Activated CD8-positive, alpha-beta T cell treated with anti-CD3 and anti-CD28 coated beads, Interleukin-2, amount 10 ng/mL, durations not matched to agents 7 days and 5 days (primary cell): Measurements from ENCODE around the gene GYS1. TPM values are rescaled to one million over a fixed set of nuclear protein-coding genes. Genes with fewer than 3 reads are reported as not detected.

Experiments
- ATAC-seq: fragments of 150-1000 bp; cut with Tn5 transposase; one replicate; pipeline ENCODE4 v1.10.0; 2021; ENCODE audit warnings: moderate library complexity
- CTCF ChIA-PET: fragments of 350-600 bp; sonication (Branson Sonifier 250); formaldehyde crosslinking; loops from one replicate; lab custom pipeline; 2021; ENCODE audit warnings: antibody characterized with exemption; lab: Charles Lee
- POLR2A ChIA-PET: fragments of 350-600 bp; sonication (Branson Sonifier 250); formaldehyde crosslinking; loops from one replicate; lab custom pipeline; 2021; ENCODE audit warnings: antibody characterized with exemption; lab: Charles Lee
- DNase-seq: peaks from one replicate; pipeline ENCODE4 v3.0.0-alpha.2; 2020
- H3K27ac Mint-ChIP-seq: one replicate; pipeline ENCODE4 v1.8.0; 2021; ENCODE audit warnings: mild to moderate bottlenecking, mixed read lengths
- H3K27me3 Mint-ChIP-seq: one replicate; pipeline ENCODE4 v1.8.0; 2021; ENCODE audit warnings: low read depth, mixed read lengths
- H3K36me3 Mint-ChIP-seq: one replicate; pipeline ENCODE4 v1.8.0; 2021; ENCODE audit warnings: low read depth, mixed read lengths
- H3K4me1 Mint-ChIP-seq: one replicate; pipeline ENCODE4 v1.8.0; 2021; ENCODE audit warnings: low read depth, mixed read lengths
- H3K4me3 Mint-ChIP-seq: one replicate; pipeline ENCODE4 v1.8.0; 2021; ENCODE audit warnings: mild to moderate bottlenecking, mixed read lengths
- H3K9me3 Mint-ChIP-seq: one replicate; pipeline ENCODE4 v1.8.0; 2022; ENCODE audit warnings: mixed read lengths; ENCODE audit not compliant: insufficient read depth
- total RNA-seq, 2 experiments: library from RNA; stranded (reverse); gene quantifications; one replicate each; pipeline ENCODE4 v1.2.3, GENCODE V29; 2021

The GYS1 gene
- total RNA-seq, 2 experiments from 2014 or later = 54.7 to 57.9 TPM

- CTCF ChIA-PET = interaction anchor here (0.9 to 1.9 kb wide), 3 partner anchors 13 to 111 kb away, joined by 3 to 13 read pairs (median 11); no protein-coding TSS in a partner anchor
- POLR2A ChIA-PET = interaction anchor here (0.5 kb wide), 1 partner anchor 22 kb away, joined by 4 read pairs; no protein-coding TSS in a partner anchor
- ATAC-seq (no peak), DNase-seq (no peak)
- H3K27me3 Mint-ChIP-seq = no peaks in the 10 kb centered on the region
- H3K4me1 Mint-ChIP-seq = peaks cover 15% of the 10 kb centered on the region
- H3K9me3 Mint-ChIP-seq = no peaks in the 10 kb centered on the region
- no peak overlapping the region for H3K4me3 Mint-ChIP-seq
- H3K36me3 Mint-ChIP-seq = peaks cover 46% of the 10 kb centered on the region
- no peak overlapping the region for H3K27ac Mint-ChIP-seq
Observed at GRCh38 chr19:48986211-48986610, 6.9 kb downstream of the GYS1 start.

GRCh38 chr19:48985711-48986110 lies 7.4 kb downstream of the GYS1 start:
- Mint-ChIP-seq H3K4me3 (no peak overlapping the region), H3K36me3 (peaks cover 42% of the 10 kb centered on the region), H3K9me3 (no peaks in the 10 kb centered on the region), H3K27ac (no peak overlapping the region), H3K27me3 (no peaks in the 10 kb centered on the region), H3K4me1 (peaks cover 10% of the 10 kb centered on the region)
- ChIA-PET POLR2A (no interaction called here), CTCF (no interaction called here)
- DNase-seq = no peak
- ATAC-seq = no peak

DNA sequence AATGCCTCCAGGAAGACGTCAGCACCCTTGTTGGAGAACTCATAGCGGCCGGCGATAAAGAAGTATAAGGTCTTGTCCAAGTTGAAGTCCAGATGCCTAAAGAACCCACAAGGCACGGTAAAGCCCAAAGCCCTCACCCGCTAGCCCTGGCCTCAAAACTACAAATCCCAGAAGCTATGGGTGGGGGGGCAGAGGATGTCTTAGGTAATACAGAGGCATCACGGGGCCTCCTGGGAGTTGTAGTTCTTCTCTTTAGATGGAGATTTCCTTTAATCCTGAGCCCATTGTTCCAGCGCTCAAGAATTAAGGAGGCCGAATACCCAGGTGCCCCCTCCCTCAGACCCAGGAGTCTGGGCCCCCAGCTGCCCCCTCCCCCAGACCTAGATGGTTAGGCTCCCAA lies 10.8 kb downstream of the GYS1 start:
- H3K9me3 Mint-ChIP-seq = no peaks in the 10 kb centered on the region
- POLR2A ChIA-PET = interaction anchor here (1.5 kb wide), 1 partner anchor 11 kb away, joined by 8 read pairs; the partner anchor contains the start of genes GYS1 and RUVBL2

GRCh38 chr19:48977061-48977460 lies 16.0 kb downstream of the GYS1 start:
- DNase-seq (no peak), ATAC-seq (no peak)
- Mint-ChIP-seq H3K4me3 (no peak overlapping the region), H3K27ac (no peak overlapping the region), H3K9me3 (no peaks in the 10 kb centered on the region), H3K27me3 (no peaks in the 10 kb centered on the region), H3K36me3 (peaks cover 41% of the 10 kb centered on the region), H3K4me1 (peaks cover 15% of the 10 kb centered on the region)
- POLR2A ChIA-PET = interaction anchor here (0.6 to 1.6 kb wide), 6 partner anchors 11 to 178 kb away, joined by 3 to 6 read pairs (median 4); partner anchors contain the start of genes FTL, GYS1, PPP1R15A and RUVBL2
- CTCF ChIA-PET = interaction anchor here (1.2 to 8.4 kb wide), 4 partner anchors 16 to 200 kb away, joined by 3 to 96 read pairs (median 4); partner anchors contain the start of genes GYS1, NUCB1 and RUVBL2

More for the DNA sequence above, 10.8 kb downstream of the GYS1 start:
- no peak overlapping the region for H3K27ac Mint-ChIP-seq
- no peak for ATAC-seq
- DNase-seq = no peak
- peaks cover 41% of the 10 kb centered on the region for H3K36me3 Mint-ChIP-seq
- H3K4me3 Mint-ChIP-seq = no peak overlapping the region
- CTCF ChIA-PET = interaction anchor here (1.6 to 3.5 kb wide), 2 partner anchors 11 to 15 kb away, joined by 5 to 51 read pairs; partner anchors contain the start of genes GYS1 and RUVBL2
- H3K27me3 Mint-ChIP-seq = no peaks in the 10 kb centered on the region
- H3K4me1 Mint-ChIP-seq = peaks cover 8% of the 10 kb centered on the region

- Mint-ChIP-seq H3K27ac (no peak overlapping the region), H3K9me3 (no peaks in the 10 kb centered on the region), H3K27me3 (no peaks in the 10 kb centered on the region), H3K4me3 (no peak overlapping the region), H3K4me1 (peaks cover 15% of the 10 kb centered on the region), H3K36me3 (peaks cover 34% of the 10 kb centered on the region)
- CTCF ChIA-PET = interaction anchor here (1.0 to 8.4 kb wide), 7 partner anchors 17 to 199 kb away, joined by 3 to 96 read pairs (median 4); partner anchors contain the start of genes GYS1, NUCB1 and RUVBL2
- POLR2A ChIA-PET = interaction anchor here (0.6 to 1.6 kb wide), 5 partner anchors 11 to 177 kb away, joined by 3 to 6 read pairs (median 4); partner anchors contain the start of genes FTL, GYS1, PPP1R15A and RUVBL2
- DNase-seq (peak; percentile 64), ATAC-seq (peak; percentile 54)
Observed at GRCh38 chr19:48975947-48976847, 16.9 kb downstream of the GYS1 start.

GRCh38 chr19:48970923-48971395 lies 22.1 kb downstream of the GYS1 start:
- H3K4me1 Mint-ChIP-seq = peaks cover 31% of the 10 kb centered on the region
- H3K27me3 Mint-ChIP-seq = no peaks in the 10 kb centered on the region
- POLR2A ChIA-PET = interaction anchor here (0.8 to 1.2 kb wide), 6 partner anchors 9 to 134 kb away, joined by 3 to 4 read pairs (median 3); partner anchors contain the start of gene GYS1
- H3K4me3 Mint-ChIP-seq = no peak overlapping the region
- H3K9me3 Mint-ChIP-seq = no peaks in the 10 kb centered on the region
- CTCF ChIA-PET = interaction anchor here (0.6 to 3.4 kb wide), 41 partner anchors 9 to 325 kb away, joined by 3 to 39 read pairs (median 4); partner anchors contain the start of genes BAX, CA11, DHDH and GYS1
- H3K27ac Mint-ChIP-seq = no peak overlapping the region
- ATAC-seq = peak; percentile 68
- H3K36me3 Mint-ChIP-seq = peaks cover 46% of the 10 kb centered on the region
- peak; percentile 89 for DNase-seq

GRCh38 chr19:48970139-48970766 lies 22.9 kb downstream of the GYS1 start:
- DNase-seq = no peak
- H3K27ac Mint-ChIP-seq = no peak overlapping the region
- ChIA-PET POLR2A (interaction anchor here (0.8 to 1.2 kb wide), 7 partner anchors 8 to 171 kb away, joined by 3 to 4 read pairs (median 3); partner anchors contain the start of gene GYS1), CTCF (interaction anchor here (0.6 to 3.4 kb wide), 42 partner anchors 8 to 325 kb away, joined by 3 to 39 read pairs (median 4); partner anchors contain the start of genes BAX, CA11, DHDH and GYS1)
- no peaks in the 10 kb centered on the region for H3K27me3 Mint-ChIP-seq
- no peak overlapping the region for H3K4me3 Mint-ChIP-seq
- H3K4me1 Mint-ChIP-seq = peaks cover 36% of the 10 kb centered on the region
- no peak for ATAC-seq
- H3K36me3 Mint-ChIP-seq = peaks cover 52% of the 10 kb centered on the region
- H3K9me3 Mint-ChIP-seq = no peaks in the 10 kb centered on the region

DNA sequence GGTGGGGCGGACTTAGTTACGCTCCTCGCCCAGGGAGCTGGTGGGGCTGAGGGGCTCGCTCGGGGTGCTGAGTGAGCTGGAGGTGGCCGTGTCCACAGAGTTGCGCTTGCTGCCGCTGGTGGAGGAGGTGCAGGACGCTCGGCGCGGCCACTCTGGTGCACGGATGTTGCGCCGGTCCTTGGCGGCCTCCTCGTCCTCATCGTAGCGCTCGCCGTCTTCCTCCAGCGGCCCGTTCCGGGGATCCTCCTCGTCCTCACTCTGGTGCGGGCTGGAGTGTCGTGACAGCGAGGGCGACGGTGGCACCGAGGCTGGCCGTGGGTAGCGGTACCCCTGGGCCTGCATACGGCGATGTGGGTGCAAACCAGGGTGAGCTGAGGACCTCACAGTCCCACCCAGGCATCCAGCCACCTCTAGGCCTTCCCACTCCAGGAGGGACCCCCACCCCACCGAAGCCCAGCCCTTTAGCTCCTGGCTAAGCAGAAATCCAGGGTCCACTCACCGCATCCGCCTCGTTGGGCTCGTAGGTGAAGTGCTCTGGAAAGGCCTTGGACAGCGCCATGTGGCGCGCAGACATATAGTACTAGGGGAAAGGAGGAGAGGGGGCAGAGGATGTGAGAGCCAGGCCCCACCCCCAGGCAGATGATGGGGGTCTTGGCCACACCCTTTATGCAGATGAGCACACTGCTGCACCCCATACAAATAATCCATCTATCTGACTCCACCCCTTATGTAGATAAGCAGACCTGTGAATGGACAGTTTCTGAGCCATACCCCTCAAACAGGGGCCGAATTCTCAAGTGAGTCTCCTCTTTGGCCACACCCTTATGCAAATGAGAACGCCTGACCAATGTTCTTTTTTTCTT lies 23.6 kb downstream of the GYS1 start:
- DNase-seq (no peak), ATAC-seq (no peak)
- Mint-ChIP-seq H3K36me3 (peaks cover 52% of the 10 kb centered on the region), H3K4me1 (peaks cover 41% of the 10 kb centered on the region), H3K27me3 (no peaks in the 10 kb centered on the region), H3K27ac (no peak overlapping the region), H3K4me3 (no peak overlapping the region), H3K9me3 (no peaks in the 10 kb centered on the region)
- POLR2A ChIA-PET = interaction anchor here (0.7 to 1.2 kb wide), 4 partner anchors 69 to 171 kb away, joined by 3 read pairs; partner anchors contain the start of gene NUCB1
- CTCF ChIA-PET = interaction anchor here (0.6 to 3.4 kb wide), 14 partner anchors 10 to 187 kb away, joined by 3 to 39 read pairs (median 15); partner anchors contain the start of genes BAX, DHDH, GYS1 and NUCB1

DNA sequence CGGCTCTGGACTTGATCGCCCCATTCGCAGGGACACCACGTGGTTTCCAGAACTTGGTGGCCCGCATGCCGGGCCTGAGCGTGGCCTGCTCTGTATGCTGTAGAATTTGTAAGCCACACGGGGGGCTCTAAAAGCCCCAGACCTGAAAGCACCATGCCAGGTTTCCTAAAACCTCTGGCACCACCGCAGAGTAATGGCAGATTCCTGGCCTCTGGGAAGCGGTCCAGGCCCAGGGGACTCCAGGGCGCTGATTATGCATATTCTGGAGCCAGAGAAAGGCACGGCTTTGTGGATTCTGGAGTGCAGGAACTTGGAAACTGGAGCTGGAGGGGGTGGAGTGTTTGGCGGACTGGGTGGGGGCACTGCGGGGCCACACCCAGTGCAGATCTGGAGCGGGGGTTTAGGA lies 24.3 kb downstream of the GYS1 start:
- ChIA-PET POLR2A (interaction anchor here (0.7 to 1.1 kb wide), 2 partner anchors 68 to 170 kb away, joined by 3 read pairs; partner anchors contain the start of gene NUCB1), CTCF (interaction anchor here (1.2 kb wide), 1 partner anchor 173 kb away, joined by 3 read pairs; no protein-coding TSS in a partner anchor)
- Mint-ChIP-seq H3K4me3 (no peak overlapping the region), H3K36me3 (peaks cover 50% of the 10 kb centered on the region), H3K27ac (no peak overlapping the region), H3K9me3 (no peaks in the 10 kb centered on the region), H3K27me3 (no peaks in the 10 kb centered on the region), H3K4me1 (peaks cover 48% of the 10 kb centered on the region)
- ATAC-seq = no peak
- DNase-seq = no peak

- H3K4me1 Mint-ChIP-seq = peaks cover 54% of the 10 kb centered on the region
- H3K27ac Mint-ChIP-seq = peak overlapping the region; percentile 23
- DNase-seq (no peak), ATAC-seq (no peak)
- ChIA-PET CTCF (interaction anchor here (0.7 to 3.8 kb wide), 3 partner anchors 25 to 172 kb away, joined by 3 to 23 read pairs (median 3); partner anchors contain the start of genes GYS1, PPP1R15A and RUVBL2), POLR2A (interaction anchor here (1.4 to 5.4 kb wide), 2 partner anchors 67 to 94 kb away, joined by 3 to 54 read pairs; partner anchors contain the start of gene PPP1R15A)
- no peaks in the 10 kb centered on the region for H3K27me3 Mint-ChIP-seq
- no peaks in the 10 kb centered on the region for H3K9me3 Mint-ChIP-seq
- no peak overlapping the region for H3K4me3 Mint-ChIP-seq
- peaks cover 50% of the 10 kb centered on the region for H3K36me3 Mint-ChIP-seq
Observed at GRCh38 chr19:48968179-48968661, 24.9 kb downstream of the GYS1 start.
